IMR-90 (cell line): ENCODE measurements around the gene ZNF276. TPM values are rescaled to one million over a fixed set of nuclear protein-coding genes. Genes with fewer than 3 reads are reported as not detected.

Experiments used
- ATAC-seq: fragments of 200-7000 bp; cut with Tn5 transposase; 2 replicates; pipeline ENCODE4 v1.9.1; 2020; ENCODE audit warnings: low read depth, mild to moderate bottlenecking, moderate library complexity
- BruUV-seq: library from RNA; stranded (reverse); fragments of 400-500 nt; replicated peaks from 2 replicates; lab custom pipeline; 2021; lab: Mats Ljungman, UMichigan
- CTCF ChIA-PET: fragments of 300-600 bp; formaldehyde crosslinking; extraction: SDS; loops from one replicate; lab custom pipeline; 2021; ENCODE audit warnings: antibody characterized with exemption; lab: Yijun Ruan, JAX
- POLR2A ChIA-PET: fragments of 300-600 bp; sonication (Branson Sonifier 250); formaldehyde crosslinking; loops from one replicate; lab custom pipeline; 2022; ENCODE audit warnings: antibody characterized with exemption; ENCODE audit not compliant: unreplicated experiment; lab: Charles Lee
- DNase-seq: peaks from one replicate; pipeline ENCODE4 v3.0.0; 2013
- H2AFZ ChIP-seq: replicated peaks from 2 replicates; pipeline ENCODE3; 2013; ENCODE audit warnings: low read length, mild to moderate bottlenecking; ENCODE audit not compliant: poor library complexity
- H2AK5ac ChIP-seq: 2 replicates; pipeline ENCODE4 v1.6.1; 2013; ENCODE audit warnings: low read depth, low read length, inconsistent platforms
- H2AK9ac ChIP-seq: replicated peaks from 2 replicates; pipeline ENCODE3; 2013; ENCODE audit warnings: mild to moderate bottlenecking, low read depth, low read length, moderate library complexity; ENCODE audit not compliant: poor library complexity
- H2BK120ac ChIP-seq: 2 replicates; pipeline ENCODE4 v1.6.1; 2013; ENCODE audit warnings: low read depth, low read length, inconsistent platforms
- H2BK15ac ChIP-seq: 3 replicates; pipeline ENCODE4 v1.6.1; 2013; ENCODE audit warnings: low read depth, low read length, inconsistent platforms
- H2BK20ac ChIP-seq: 2 replicates; pipeline ENCODE4 v1.6.1; 2013; ENCODE audit warnings: low read depth, mild to moderate bottlenecking, inconsistent platforms, low read length, moderate library complexity
- H2BK5ac ChIP-seq: 2 replicates; pipeline ENCODE4 v1.6.1; 2013; ENCODE audit warnings: mild to moderate bottlenecking, low read depth, low read length, inconsistent platforms; ENCODE audit not compliant: poor library complexity, severe bottlenecking
- H3K14ac ChIP-seq: replicated peaks from 2 replicates; pipeline ENCODE4 v1.6.1; 2013; ENCODE audit warnings: low read depth, low read length, inconsistent platforms
- H3K18ac ChIP-seq: 2 replicates; pipeline ENCODE4 v1.6.1; 2013; ENCODE audit warnings: low read depth, low read length, control low read depth
- H3K23ac ChIP-seq: 2 replicates; pipeline ENCODE4 v1.6.1; 2013; ENCODE audit warnings: low read depth, low read length, inconsistent platforms
- H3K27ac ChIP-seq: 2 replicates; pipeline ENCODE4 v1.5.1; 2013; ENCODE audit warnings: mild to moderate bottlenecking, control low read depth, low read length; ENCODE audit not compliant: insufficient read depth
- H3K27me3 ChIP-seq: 2 replicates; pipeline ENCODE4 v1.6.1; 2013; ENCODE audit warnings: low read length; ENCODE audit not compliant: control insufficient read depth, insufficient read depth
- H3K36me3 ChIP-seq: 2 replicates; pipeline ENCODE4 v1.6.1; 2013; ENCODE audit warnings: low read length, mixed read lengths; ENCODE audit not compliant: control insufficient read depth, insufficient read depth
- H3K4ac ChIP-seq: 2 replicates; pipeline ENCODE4 v1.6.1; 2013; ENCODE audit warnings: low read depth, low read length, inconsistent platforms
- H3K4me1 ChIP-seq: 2 replicates; pipeline ENCODE4 v1.6.1; 2013; ENCODE audit warnings: low read length, mixed read lengths; ENCODE audit not compliant: control insufficient read depth, insufficient read depth
- H3K4me2 ChIP-seq: 2 replicates; pipeline ENCODE4 v1.6.1; 2013; ENCODE audit warnings: low read depth, mild to moderate bottlenecking, control low read depth, low read length, moderate library complexity
- H3K4me3 ChIP-seq: 2 replicates; pipeline ENCODE4 v1.5.1; 2013; ENCODE audit warnings: low read depth, mild to moderate bottlenecking, control low read depth, low read length, moderate library complexity; ENCODE audit not compliant: insufficient read depth
- H3K56ac ChIP-seq: 2 replicates; pipeline ENCODE4 v1.6.1; 2013; ENCODE audit warnings: low read length, inconsistent platforms; ENCODE audit not compliant: insufficient read depth; ENCODE audit errors: extremely low read depth
- H3K79me1 ChIP-seq, 2 experiments: 2 replicates each; pipeline ENCODE4 v1.6.1; 2013; ENCODE audit warnings: low read length in 2 of 2, inconsistent platforms in 1 of 2, low read depth in 1 of 2
- H3K9ac ChIP-seq: 2 replicates; pipeline ENCODE4 v1.6.1; 2013; ENCODE audit warnings: low read depth, low read length, control low read depth
- H3K9me1 ChIP-seq: 2 replicates; pipeline ENCODE4 v1.6.1; 2013; ENCODE audit warnings: low read length, inconsistent platforms; ENCODE audit not compliant: insufficient read depth
- H3K9me3 ChIP-seq: 2 replicates; pipeline ENCODE4 v1.6.1; 2013; ENCODE audit warnings: low read length; ENCODE audit not compliant: control insufficient read depth, insufficient read depth
- H4K20me1 ChIP-seq: 2 replicates; pipeline ENCODE4 v1.6.1; 2013; ENCODE audit warnings: low read length, inconsistent platforms; ENCODE audit not compliant: insufficient read depth
- H4K5ac ChIP-seq: 2 replicates; pipeline ENCODE4 v1.6.1; 2013; ENCODE audit warnings: mild to moderate bottlenecking, low read depth, low read length, control low read depth
- H4K8ac ChIP-seq, 2 experiments: 2 replicates each; pipeline ENCODE4 v1.6.1; 2013; ENCODE audit warnings: low read depth in 2 of 2, low read length in 2 of 2, control low read depth in 1 of 2, inconsistent platforms in 1 of 2
- H4K91ac ChIP-seq: 2 replicates; pipeline ENCODE4 v1.6.1; 2013; ENCODE audit warnings: low read depth, low read length, inconsistent platforms; ENCODE audit not compliant: insufficient read depth
- BHLHE40 ChIP-seq: fragments of 150-350 bp; IDR thresholded peaks from 2 replicates; pipeline ENCODE4 v1.6.1; 2016; ENCODE audit warnings: mild to moderate bottlenecking, low read depth, low read length
- CHD1 ChIP-seq: IDR thresholded peaks from 2 replicates; pipeline ENCODE4 v1.6.1; 2012; ENCODE audit warnings: low read depth, low read length, improper control_type of control experiment
- CTCF ChIP-seq: conservative IDR thresholded peaks from 2 replicates; pipeline ENCODE4 v1.5.1; 2012; ENCODE audit warnings: mild to moderate bottlenecking, low read depth, low read length, improper control_type of control experiment
- ELK1 ChIP-seq: fragments of 150-350 bp; IDR thresholded peaks from 2 replicates; pipeline ENCODE4 v1.6.1; 2016; ENCODE audit warnings: low read depth, mild to moderate bottlenecking, low read length, moderate library complexity, borderline replicate concordance
- FOS ChIP-seq: fragments of 150-350 bp; IDR thresholded peaks from 2 replicates; pipeline ENCODE4 v1.6.1; 2016; ENCODE audit warnings: low read depth, low read length
- MAFK ChIP-seq: IDR thresholded peaks from 2 replicates; pipeline ENCODE4 v1.6.1; 2012; ENCODE audit warnings: low read depth, low read length, improper control_type of control experiment
- NFE2L2 ChIP-seq: fragments of 150-350 bp; IDR thresholded peaks from 2 replicates; pipeline ENCODE4 v1.6.1; 2016; ENCODE audit warnings: low read depth, mild to moderate bottlenecking, low read length
- POLR2A ChIP-seq: IDR thresholded peaks from 2 replicates; pipeline ENCODE4 v1.6.1; 2012; ENCODE audit warnings: mild to moderate bottlenecking, low read depth, low read length
- RAD21 ChIP-seq: IDR thresholded peaks from 2 replicates; pipeline ENCODE4 v1.6.1; 2012; ENCODE audit warnings: low read length, improper control_type of control experiment
- RCOR1 ChIP-seq: IDR thresholded peaks from 2 replicates; pipeline ENCODE4 v1.6.1; 2012; ENCODE audit warnings: mild to moderate bottlenecking, low read length, improper control_type of control experiment; ENCODE audit not compliant: insufficient replicate concordance
- RFX5 ChIP-seq: IDR thresholded peaks from 2 replicates; pipeline ENCODE4 v1.8.0; 2012; ENCODE audit warnings: low read depth, mild to moderate bottlenecking, low read length, moderate library complexity
- SMC3 ChIP-seq: fragments of 150-350 bp; IDR thresholded peaks from 2 replicates; pipeline ENCODE4 v1.6.1; 2016; ENCODE audit warnings: low read depth, mild to moderate bottlenecking, antibody characterized with exemption, low read length, moderate library complexity
- USF2 ChIP-seq: fragments of 150-350 bp; IDR thresholded peaks from 2 replicates; pipeline ENCODE4 v1.6.1; 2017; ENCODE audit warnings: mild to moderate bottlenecking, antibody characterized with exemption, low read length, low read depth
- WGBS, 2 experiments: methylation state at CpG; one replicate each; pipeline versions ENCODE4 v1.1.5 to v1.1.7; 2013; ENCODE audit warnings: missing lambda C conversion rate in 2 of 2; ENCODE audit not compliant: insufficient read length in 1 of 2; ENCODE audit errors: extremely low coverage in 2 of 2; 5-methylcytosine and 5-hydroxymethylcytosine counted together
- dilution Hi-C: fragments of 300-500 bp; cut with HindIII; formaldehyde crosslinking; loops from one replicate; pipeline ENCODE4 v1.14.3; 2018; ENCODE audit warnings: low sequenced_read_pairs; ENCODE audit not compliant: unreplicated experiment
- in situ Hi-C: fragments of 300-500 bp; cut with MboI; formaldehyde crosslinking; loops from 3 replicates; pipeline ENCODE4 v1.14.3; 2019; ENCODE audit warnings: low sequenced_read_pairs, inconsistent platforms, mixed read lengths
- intact Hi-C: fragments of 100-400 bp; cut with micrococcal nuclease; formaldehyde crosslinking; loops from 2 replicates; pipeline ENCODE4 v1.10.0; 2022
- polyA plus RNA-seq, 3 experiments: library from polyadenylated mRNA; depleted of rRNA; stranded (reverse); fragments of >200 nt; gene quantifications; 2 replicates each; pipeline ENCODE4 v1.2.3, GENCODE V29; 2012; ENCODE audit warnings: low replicate concordance in 1 of 3
- total RNA-seq: library from RNA; depleted of rRNA; stranded (reverse); fragments of >200 nt; gene quantifications from 2 replicates; pipeline ENCODE4 v1.2.3, GENCODE V29; 2012

The ZNF276 gene
- total and polyA plus RNA-seq, 2 of the 4 experiments (the other 2 are of a cell fraction): 4.1 to 18.6 TPM

- no peak overlapping the region for H2AK5ac ChIP-seq
- H4K91ac ChIP-seq: no peak overlapping the region
- no peak overlapping the region for H3K18ac ChIP-seq
- H3K9me1 ChIP-seq: no peaks in the 10 kb centered on the region
- peaks cover 3 to 5% of the 10 kb centered on the region in 2 experiments; a peak in 2 of 4 replicates for H3K79me1 ChIP-seq
- POLR2A ChIA-PET: no interaction called here
- H3K27me3 ChIP-seq: no peaks in the 10 kb centered on the region
- H2BK20ac ChIP-seq: no peak overlapping the region
- no peak overlapping the region for H3K4ac ChIP-seq
- no peak for TF ChIP-seq ELK1
- TF ChIP-seq CTCF: no peak
- TF ChIP-seq FOS: no peak
- TF ChIP-seq BHLHE40: no peak
- no peak for TF ChIP-seq MAFK
- TF ChIP-seq SMC3: no peak
- no peak for TF ChIP-seq RCOR1
- TF ChIP-seq POLR2A: no peak
- TF ChIP-seq NFE2L2: no peak
- TF ChIP-seq CHD1: no peak
- no peak for TF ChIP-seq USF2
- TF ChIP-seq RAD21: no peak
- TF ChIP-seq RFX5: no peak
- no peaks in the 10 kb centered on the region for H3K9me3 ChIP-seq
- H3K4me3 ChIP-seq: no peak overlapping the region
- 93% methylated on average over 5 of the region's 9 CpGs; no CpG with 5 or more reads in 1 of the 2 experiments for WGBS, 2 experiments
- CTCF ChIA-PET: no interaction called here
- H3K23ac ChIP-seq: no peak overlapping the region
- intact Hi-C loops: no loop called here
- no peak overlapping the region for H3K9ac ChIP-seq
- no peak overlapping the region for H2BK120ac ChIP-seq
- no peak overlapping the region for H4K5ac ChIP-seq
- no peak overlapping the region for H3K56ac ChIP-seq
- H3K4me2 ChIP-seq: no peak overlapping the region
- no peak overlapping the region for H3K27ac ChIP-seq
- no peak overlapping the region for H4K8ac ChIP-seq
- H4K20me1 ChIP-seq: no peaks in the 10 kb centered on the region; the same call in 1 of the 2 replicates
- no peak overlapping the region for H2BK5ac ChIP-seq
- no TSS peak for BruUV-seq
- no peaks in the 10 kb centered on the region for H3K4me1 ChIP-seq
- H3K14ac ChIP-seq: no peak overlapping the region
- no peak overlapping the region for H2AFZ ChIP-seq
- H3K36me3 ChIP-seq: peaks cover 32% of the 10 kb centered on the region
- H2AK9ac ChIP-seq: no peak overlapping the region
- ATAC-seq (no peak), DNase-seq (no peak)
- dilution Hi-C loops: no loop called here
- H2BK15ac ChIP-seq: no peak overlapping the region
- in situ Hi-C loops: no loop called here
Observed at GRCh38 chr16:89787365-89787805, 66.0 kb downstream of the ZNF276 start.
